Measurements from ENCODE around the gene EEF1AKMT2.

Gene EEF1AKMT2

GRCh38 chr10:124736491-124737136, 55.1 kb downstream of the EEF1AKMT2 start:
- no peak for DNase-seq

GRCh38 chr10:124735491-124736286, 56.0 kb downstream of the EEF1AKMT2 start:
- no peak for DNase-seq

DNA sequence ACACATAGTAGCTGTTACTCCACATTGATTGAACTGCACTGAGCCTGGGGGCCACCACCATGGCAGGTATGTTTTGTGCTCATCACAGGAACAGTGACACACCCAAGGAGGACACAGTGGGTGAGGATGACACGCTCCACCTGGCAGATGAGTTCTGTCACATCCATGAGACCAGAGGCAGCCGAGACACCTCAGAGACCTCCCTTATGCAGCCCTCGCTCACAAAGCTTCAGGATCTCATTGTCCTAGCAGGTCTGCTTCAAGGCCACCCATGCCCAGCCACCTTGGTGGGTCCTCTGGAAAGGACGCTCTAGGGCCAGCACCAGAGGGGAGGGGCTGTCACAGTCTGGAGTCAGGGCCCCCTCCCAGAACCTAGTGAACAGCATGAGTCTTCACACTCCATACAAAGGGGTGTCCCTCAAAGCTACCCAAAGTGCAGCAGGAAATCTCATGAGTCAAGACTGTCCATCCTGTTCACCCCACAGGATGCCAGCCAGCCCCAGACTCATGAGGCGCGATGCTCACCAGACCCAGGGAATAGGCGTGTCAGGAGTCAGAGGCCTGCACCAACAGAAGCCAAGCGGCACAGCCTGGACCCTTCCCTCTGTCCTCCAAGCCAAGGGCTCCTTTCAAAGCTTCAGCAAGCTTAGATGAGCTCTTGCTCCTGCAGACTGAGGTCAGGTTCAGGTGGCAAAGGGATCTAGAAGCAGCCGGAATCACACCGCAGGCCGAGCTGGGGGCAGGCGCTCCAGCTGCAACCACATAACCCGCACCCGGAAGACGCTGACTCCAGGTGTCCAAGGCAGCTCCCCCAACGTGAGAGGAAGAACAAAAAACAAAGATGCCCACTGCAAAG, 57.1 kb downstream of the EEF1AKMT2 start:
- no peak for DNase-seq

GRCh38 chr10:124733571-124734245, 58.0 kb downstream of the EEF1AKMT2 start:
- DNase-seq = no peak

- no peak for DNase-seq
These were observed 58.6 kb downstream of the EEF1AKMT2 start for GRCh38 chr10:124732931-124733570.

DNA sequence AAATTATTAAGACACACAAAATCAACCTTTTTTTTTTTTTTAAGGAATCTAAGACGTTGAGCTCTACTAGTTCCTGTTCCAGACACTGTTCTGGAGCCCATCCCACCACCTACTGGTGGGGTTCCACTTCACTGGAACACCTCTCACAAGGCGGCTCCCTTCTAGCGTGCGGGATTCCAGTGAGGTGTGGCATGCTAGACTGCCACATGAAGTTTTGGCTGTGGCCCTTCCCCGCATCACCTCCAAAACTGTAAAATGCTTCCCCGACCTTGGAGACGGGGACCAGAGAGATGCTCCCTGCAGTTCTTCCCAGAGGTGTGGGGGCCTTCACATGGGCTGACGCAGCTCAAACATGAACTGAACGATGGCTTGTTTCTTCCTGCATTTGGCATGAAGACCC, 60.1 kb downstream of the EEF1AKMT2 start:
- no peak for DNase-seq

- DNase-seq = no peak
These were observed 60.9 kb downstream of the EEF1AKMT2 start for GRCh38 chr10:124730790-124731189.

- DNase-seq = peak; percentile 48
These were observed 62.6 kb downstream of the EEF1AKMT2 start for GRCh38 chr10:124728830-124729661.

DNA sequence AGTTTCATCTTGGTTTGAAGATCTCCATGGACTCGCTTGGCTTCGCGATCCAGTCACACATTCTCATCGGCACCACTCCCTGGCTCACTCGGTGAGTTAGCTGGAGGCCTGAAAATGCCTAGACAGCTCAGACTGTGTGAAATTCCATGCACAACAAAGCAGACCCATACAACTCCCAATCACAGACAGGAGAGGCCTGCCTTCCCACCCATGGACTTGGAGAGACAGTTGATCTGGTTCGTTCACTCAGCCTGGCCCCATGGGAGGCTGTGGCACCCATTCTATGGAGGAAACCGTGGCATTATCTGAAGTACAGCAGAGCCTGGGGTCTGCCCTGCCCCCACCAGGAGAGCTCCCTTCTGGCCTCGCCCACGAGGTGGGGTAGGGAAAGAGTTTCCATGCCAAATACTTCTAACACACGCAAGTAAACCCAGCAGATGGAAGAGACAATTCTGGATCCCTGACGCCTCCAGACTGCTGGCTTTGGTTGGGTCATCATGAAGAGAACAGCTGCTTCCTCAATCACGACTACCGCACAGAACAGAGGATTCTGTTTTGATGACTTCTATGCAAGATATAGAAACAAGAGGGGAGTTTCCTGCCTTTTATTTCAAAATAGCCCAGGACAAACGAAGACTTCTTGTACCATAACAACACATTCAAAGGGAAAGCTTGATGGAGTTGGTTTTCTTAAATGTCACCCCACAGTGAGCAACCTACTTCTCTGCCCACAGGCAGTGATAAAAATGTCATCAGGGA, 63.4 kb downstream of the EEF1AKMT2 start:
- DNase-seq = peak; percentile 32

- DNase-seq = no peak
These were observed 64.2 kb downstream of the EEF1AKMT2 start for GRCh38 chr10:124727361-124727960.

DNA sequence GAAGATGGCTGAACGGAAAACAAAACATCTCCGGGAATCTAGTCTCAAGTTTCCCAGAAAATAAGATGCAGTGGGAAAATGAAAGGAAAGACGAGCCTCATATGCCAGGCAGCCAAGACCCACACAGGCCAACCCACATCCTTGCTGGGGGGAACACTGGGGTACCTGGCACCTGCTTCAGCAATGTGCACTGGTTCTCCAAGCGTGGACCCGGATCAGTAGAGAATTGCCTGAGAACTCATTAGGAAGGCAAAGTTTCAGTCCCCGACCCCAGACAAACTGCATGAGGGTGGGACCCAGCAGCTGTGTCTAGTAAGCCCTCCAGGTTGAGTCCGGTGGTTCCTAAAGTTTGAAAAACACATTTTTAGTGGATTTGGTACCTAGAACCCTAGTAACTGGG, 65.9 kb downstream of the EEF1AKMT2 start:
- no peak for DNase-seq

GRCh38 chr10:124725171-124725631, 66.5 kb downstream of the EEF1AKMT2 start:
- no peak for DNase-seq

GRCh38 chr10:124724279-124725027, 67.2 kb downstream of the EEF1AKMT2 start:
- no peak for DNase-seq

- no peak for DNase-seq
These were observed 67.9 kb downstream of the EEF1AKMT2 start for GRCh38 chr10:124723826-124724225.

- peak; percentile 11 for DNase-seq
These were observed 68.6 kb downstream of the EEF1AKMT2 start for GRCh38 chr10:124722798-124723783.

DNA sequence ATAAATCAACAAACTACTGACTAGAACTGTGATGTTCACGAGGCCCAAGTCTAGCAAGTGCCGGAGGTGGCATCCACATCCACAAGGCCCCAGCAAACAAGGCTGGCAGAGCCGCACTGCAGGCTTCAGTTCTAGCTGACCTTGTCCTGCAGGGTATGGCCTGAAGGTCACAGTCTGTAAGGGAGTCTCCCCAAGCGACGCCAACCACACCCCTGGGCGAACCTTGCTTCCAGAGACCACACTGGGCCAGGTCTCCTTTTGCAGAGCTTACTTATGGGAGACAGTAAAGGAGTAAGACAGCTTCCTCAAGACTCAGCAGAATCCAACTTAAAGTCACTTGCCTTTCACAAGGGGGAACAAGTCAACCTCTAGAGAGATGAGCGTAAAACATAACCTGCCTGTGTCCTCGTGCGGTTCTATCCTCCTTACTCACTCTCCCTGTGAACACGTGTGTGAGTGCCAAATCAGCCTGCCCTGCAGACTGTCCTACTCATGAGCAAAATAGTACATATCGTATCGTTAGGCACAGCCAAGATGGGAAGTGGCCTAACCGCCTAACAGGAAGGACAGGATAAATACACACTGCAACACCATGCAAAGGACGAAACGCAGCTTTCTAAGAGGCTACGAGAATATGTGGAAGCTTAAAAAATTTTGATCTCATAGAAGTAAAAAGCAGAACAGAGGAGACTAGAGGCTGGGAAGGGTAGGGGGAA, 70.2 kb downstream of the EEF1AKMT2 start:
- peak; percentile 88 for DNase-seq

- peak; percentile 40 for DNase-seq
These were observed 72.4 kb downstream of the EEF1AKMT2 start for GRCh38 chr10:124719213-124719851.

Data from GF-D8 (cell line).